ENCODE data around the gene TET3.

TET3 gene

GRCh38 chr2:74007121-74007520 lies 22.4 kb downstream of the TET3 start:
- no peak for DNase-seq

DNA sequence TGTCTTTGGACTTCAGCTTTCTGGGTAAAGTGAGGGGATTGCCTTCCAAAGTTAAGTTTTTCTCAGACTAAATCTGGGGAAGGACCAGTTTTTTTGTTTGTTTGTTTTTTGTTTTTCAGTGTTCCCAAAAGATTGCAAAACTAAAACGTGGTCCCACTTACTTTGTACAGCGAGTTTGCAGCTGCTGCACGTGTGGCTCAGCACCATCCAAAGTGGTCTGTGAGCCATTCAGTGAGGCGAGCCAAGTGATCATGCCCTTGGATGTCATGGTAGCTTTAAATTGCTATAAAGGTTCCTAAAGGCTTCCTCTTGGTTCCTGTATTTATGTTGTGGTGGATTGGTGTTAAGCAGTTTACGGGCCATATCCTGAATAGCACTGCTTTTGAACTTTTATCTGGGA lies 23.0 kb downstream of the TET3 start:
- no peak for DNase-seq

GRCh38 chr2:74008761-74009395 lies 24.2 kb downstream of the TET3 start:
- no peak for DNase-seq

- DNase-seq: no peak
Observed at GRCh38 chr2:74009577-74009976, 24.9 kb downstream of the TET3 start.

GRCh38 chr2:74010087-74010541 lies 25.4 kb downstream of the TET3 start:
- peak; percentile 66 for DNase-seq

- no peak for DNase-seq
Observed at GRCh38 chr2:74011246-74011645, 26.5 kb downstream of the TET3 start.

DNA sequence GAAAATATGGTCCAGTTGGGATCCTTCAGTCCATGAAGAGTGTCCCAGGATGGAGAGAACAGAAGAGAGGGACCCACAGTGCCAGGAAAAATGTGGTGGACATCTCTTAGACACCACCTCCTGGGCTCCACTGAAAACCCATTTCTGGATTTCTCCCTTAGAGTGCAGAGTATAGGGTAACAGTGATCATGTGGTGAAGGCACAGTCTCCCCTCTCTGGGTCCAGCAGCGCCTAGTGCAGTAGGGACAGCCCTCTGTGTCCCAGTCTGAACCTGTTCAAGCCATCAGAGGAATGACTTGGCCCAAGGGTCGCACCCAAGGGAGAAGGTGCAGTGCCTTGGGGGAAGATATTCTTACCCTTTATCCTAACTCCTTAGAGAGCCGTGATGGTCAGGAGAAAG lies 30.1 kb downstream of the TET3 start:
- DNase-seq: no peak

DNA sequence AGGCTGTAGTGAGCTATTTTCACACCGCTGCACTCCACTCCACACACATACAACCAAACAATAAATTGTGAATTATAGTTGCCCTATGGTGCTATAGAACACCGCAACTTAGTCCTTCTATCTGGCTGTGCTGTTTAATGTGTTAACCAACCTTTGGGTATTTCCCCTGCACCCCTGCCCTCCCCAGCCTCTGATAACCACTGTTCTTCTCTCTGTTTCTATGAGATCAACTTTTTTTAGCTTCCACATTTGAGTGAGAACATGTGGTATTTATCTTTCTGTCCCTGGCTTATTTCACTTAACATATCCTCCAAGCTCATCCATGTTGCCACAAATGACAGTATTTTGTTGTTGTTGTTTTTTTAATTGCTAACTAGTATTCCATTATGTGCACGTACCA lies 32.5 kb downstream of the TET3 start:
- no peak for DNase-seq

DNA sequence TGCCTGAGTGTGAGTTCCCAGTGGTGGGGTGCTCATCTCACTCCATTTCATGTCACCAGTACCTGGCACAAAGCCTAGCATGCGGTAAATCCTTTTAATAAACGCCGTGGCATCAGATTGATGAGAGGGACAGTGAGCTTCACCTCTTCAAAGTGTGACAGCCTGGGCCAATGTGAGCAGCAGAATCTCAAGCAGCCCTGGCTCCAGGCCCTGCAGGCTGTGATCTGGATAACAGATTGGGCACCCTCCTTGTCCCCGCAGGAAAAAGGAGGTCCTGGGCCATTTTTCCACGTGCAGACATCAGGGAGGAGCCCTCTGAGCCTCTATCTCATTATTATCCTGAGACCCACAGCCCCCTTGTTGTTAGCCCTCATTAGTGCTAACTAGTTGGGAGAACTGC lies 34.8 kb downstream of the TET3 start:
- DNase-seq: no peak

- peak; percentile 85 for DNase-seq
Observed at GRCh38 chr2:74020702-74021406, 36.1 kb downstream of the TET3 start.

GRCh38 chr2:74021407-74021755 lies 36.7 kb downstream of the TET3 start:
- no peak for DNase-seq

- no peak for DNase-seq
Observed at GRCh38 chr2:74024216-74024615, 39.5 kb downstream of the TET3 start.

DNA sequence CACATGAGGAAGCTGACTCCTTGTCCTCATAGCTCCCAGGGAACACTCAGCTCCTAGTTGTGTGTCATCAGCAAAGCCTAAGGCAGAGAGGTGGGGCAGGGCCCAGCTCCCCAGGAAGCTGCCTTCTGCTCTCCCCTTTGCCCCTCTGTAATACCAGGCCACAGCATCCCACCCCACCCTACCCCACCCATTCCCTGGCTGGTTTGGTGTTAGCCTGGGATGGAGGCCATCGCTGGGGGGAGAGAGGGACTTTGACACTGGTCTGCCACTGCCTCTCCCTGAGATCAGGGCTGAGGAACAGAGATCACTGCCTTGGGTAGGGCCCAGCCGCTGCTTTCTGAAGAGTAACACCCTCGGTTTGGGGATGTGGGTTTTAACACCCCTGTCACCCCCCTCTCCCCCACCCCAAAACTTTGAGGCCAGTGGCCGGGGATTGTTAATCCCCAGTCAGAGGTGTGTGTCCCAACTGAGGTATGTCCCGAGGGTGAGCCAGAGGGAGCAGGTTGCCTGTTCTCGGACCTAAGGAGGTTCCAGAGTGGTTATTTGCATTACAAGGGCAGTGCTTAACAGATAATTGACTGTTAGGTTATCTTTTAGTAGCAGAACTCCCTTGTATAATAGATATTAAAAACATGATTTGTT lies 41.4 kb downstream of the TET3 start:
- DNase-seq: no peak

GRCh38 chr2:74026687-74027241 lies 42.1 kb downstream of the TET3 start:
- DNase-seq: no peak

DNA sequence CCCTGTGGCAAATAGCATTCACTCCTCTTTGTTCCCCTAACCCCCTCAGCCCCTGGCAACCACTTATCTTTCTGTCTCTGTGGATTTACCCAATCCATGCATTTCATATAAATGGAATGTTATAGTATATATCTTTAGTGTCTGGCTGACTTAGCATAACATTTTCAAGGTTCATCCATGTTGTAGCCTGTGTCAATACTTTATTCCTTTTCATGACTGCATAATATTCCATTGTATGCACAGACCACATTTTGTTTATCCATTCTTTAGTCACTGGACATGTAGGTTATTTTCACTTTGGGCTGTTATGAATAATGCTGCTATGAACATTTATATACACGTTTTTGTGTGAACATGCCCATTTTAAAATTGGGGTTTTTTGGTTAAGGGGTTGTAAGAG lies 42.8 kb downstream of the TET3 start:
- no peak for DNase-seq

- DNase-seq: no peak
Observed at GRCh38 chr2:74028290-74028689, 43.6 kb downstream of the TET3 start.

- no peak for DNase-seq
Observed at GRCh38 chr2:74028741-74029140, 44.0 kb downstream of the TET3 start.

DNA sequence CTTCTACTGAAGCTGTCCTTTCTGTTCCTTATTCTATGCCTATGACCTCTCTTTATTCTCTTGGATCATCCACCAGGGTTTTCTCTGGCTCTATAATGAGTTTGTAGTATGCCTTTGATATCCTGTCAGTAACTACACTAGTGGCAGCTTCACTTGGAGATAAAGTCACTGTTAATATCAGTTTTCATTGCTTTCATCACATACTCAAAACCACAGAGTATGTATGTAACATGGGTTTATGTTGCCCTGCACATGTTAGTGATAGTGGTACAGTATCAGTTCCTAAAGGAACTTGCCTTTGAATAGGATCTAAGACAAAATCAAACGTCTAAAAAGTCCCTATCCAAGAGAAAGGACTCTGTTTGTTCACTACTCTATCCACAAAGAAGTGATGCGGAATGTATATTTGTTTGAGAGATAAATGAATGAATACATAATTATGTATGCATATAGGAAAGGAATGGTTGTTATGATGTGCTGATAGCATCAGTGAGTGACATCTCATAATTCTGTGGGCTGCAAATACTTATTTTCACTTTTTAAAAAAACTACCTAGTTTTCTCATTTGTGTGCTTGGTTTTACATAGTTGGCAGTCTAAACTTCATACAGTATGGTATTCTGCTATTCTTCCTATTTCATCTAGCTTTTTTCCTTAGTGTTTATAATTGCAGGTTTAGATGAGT lies 45.1 kb downstream of the TET3 start:
- DNase-seq: no peak

- DNase-seq: no peak
Observed at GRCh38 chr2:74031221-74031620, 46.5 kb downstream of the TET3 start.

- DNase-seq: no peak
Observed at GRCh38 chr2:74031959-74032287, 47.2 kb downstream of the TET3 start.

DNA sequence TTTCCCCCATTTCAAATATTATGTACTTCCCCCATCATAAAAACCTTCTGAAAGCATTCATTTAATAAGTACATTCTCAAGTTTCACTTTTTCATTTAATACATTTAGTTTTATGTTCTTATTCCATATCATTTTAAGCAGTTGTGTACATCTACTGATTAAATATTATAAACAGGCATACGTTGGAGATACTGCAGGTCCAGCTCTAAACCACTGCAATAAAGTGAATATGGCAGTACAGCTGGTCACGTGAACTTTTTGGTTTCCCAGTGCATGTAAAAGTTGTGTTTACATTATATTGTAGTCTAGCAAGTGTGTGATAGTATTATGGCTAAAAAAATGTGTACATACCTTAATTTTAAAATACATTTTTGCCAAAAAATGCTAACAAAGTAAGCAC lies 48.7 kb downstream of the TET3 start:
- DNase-seq: no peak

Measured in DMS 273 treated with DMSO at 0.1 percent for 48 hours (cell line).